Stimulated activated CD4-positive, alpha-beta T cell treated with anti-CD3 and anti-CD28 coated beads, Interleukin-15, amount 100 ng/mL, for 24 hours (primary cell): ENCODE measurements around the gene ARPIN.
A peak's percentile ranks its signal among the peaks of the same experiment; 100 is the strongest.
"Not testable (repeated sequence)": the region's sequence is repeated elsewhere in the genome, so short reads cannot be mapped to it uniquely, and the experiment has no call there.

Source experiments
- DNase-seq: peaks from one replicate; pipeline ENCODE4 v3.0.0-alpha.2; 2020

ARPIN gene

DNA sequence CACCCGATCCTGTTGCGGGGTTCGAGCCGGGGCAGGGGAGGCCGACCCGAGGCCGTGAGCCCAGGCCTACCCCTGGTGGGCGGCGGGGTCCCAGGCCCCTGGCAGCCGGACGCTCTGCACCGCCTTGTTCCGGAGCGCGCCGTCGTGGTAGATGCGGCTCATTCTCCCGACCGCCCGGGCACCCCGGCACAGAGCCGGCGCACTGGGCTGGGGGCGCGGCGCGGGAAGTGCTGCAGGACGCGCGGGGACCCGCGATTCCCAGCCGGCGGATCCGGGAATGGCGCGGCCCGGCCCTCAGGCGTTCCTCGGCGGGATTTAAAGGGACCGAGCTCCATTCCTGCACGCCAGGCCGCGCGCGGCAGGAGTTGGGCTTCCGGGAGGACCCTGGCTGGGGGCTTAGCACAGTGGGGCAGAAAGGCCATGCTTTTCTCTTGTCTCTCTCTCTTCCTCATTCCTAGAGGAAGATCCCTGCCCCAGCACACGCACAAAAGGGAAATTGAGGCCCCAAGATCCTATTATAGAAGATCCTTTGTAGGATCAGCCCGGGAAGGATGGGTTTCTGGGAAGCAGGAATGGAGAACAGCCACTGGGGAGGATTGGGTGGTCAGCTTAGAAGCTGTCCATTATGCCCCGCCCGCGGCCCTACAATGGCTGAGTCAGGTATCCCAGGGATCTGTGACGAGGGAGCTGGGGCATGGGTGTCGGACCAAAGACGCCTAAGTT, at the start of gene ARPIN:
Gene ARPIN, minus strand, starts transcription at position 279 of the 723 bp plus-strand sequence. Its CDS starts 117 bp downstream, at position 162.
- peak; percentile 24 for DNase-seq

DNA sequence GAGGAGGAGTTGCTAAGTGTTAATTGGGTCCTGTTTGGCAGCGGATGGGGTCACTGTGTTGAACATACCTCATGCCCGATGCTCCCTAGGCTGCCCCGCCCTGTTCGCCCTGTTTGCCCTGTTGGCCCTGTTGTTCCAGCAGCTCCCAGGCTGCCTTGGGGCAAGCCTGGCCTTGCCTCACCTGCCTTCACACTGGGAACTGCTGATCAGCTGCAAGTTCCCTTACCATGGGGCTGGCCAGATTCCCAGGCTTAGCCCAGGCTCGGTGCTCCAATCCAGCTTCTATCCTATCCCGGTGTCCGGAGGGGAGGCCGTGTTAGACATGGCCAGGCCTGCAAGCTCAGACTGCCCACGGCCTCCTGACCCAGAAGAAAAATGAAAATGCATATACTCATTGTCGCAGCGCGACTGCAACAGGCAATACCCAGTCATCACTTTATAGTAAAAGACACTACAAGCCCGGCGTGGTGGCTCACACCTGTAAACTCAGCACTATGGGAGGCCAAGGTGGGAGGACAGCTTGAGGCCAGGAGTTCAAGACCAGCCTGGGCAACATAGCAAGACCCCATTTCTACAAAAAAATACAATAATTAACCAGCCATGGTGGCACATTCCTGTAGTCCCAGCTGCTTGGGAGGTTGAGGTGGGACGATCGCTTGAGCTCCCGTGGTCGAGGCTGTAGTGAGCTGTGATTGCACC, 45.5 kb upstream of the ARPIN start:
- no peak for DNase-seq

DNA sequence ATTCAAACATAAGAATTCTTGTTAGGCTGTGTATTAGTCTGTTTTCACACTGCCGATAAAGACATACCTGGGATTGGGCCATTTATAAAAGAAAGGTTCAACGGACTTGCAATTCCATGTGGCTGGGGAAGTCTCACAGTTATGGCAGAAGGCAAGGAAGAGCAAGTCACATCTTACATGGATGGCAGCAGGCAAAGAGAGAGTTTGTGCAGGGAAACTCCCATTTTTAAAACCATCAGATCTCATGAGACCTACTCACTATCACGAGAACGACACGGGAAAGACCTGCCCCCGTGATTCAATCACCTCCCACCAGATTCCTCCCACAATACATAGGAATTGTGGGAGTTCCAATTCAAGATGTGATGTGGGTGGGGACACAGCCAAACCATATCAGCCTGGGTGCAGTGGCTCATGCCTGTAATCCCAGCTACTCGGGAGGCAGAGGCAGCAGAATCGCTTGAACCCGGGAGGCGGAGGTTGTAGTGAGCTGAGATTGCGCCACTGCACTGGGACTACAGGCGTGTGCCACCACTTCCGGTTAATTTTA, 42.8 kb upstream of the ARPIN start:
- DNase-seq = not testable (repeated sequence)

DNA sequence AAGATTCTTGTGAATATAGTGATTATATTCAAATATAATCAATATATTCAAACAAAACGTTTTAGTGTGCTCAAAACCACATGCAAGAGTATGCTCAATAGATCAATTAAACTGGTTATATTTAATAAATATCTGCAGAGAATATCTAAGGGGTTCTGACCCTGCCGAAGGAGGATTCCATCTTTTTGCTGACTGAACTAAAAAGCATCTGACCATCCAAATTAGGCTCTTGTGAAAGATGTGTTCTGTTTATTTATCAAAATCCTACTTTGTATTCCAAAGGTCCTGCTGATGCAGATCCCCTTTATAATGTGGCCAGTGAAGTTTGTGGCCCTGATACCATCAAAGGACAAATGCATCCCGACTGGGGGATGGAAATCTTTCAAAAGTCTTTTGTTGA, 41.8 kb upstream of the ARPIN start:
- DNase-seq = no peak

DNA sequence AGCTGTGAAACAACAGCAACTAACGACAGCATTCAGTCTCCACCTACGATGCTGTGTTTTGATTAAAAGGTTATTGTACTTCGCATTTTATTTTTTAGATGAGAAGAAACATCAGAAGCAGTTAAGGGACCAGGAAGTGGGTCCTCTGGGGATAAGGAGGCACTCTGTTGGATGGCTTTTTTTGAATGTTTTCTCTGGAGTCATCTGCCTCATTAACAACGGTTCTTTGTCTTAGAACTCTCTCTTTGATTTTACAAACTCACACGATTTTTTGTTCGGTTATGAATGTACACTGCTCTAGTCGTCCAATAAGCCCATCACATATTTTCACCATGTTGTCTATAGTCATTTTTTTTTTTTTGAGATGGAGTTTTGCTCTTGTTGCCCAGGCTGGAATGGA, 36.0 kb upstream of the ARPIN start:
- no peak for DNase-seq

DNA sequence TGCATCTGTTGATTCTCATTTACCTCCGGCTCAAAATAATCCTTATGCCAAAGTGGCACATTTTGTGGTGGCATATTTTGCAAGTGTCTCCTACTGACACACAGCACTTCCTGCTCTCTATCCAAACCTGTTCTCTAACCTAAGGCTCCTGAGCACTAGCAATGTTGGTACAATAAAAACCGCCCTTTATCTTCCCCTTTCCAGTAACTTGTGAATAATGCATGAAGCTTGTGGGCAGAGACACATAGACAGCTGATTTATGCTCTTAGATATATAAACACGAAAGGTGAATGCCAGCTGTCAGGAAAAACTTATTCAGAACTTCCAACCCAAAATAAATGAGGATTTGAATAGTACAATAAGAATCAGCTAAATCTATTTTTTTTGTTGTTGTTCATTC, 34.6 kb upstream of the ARPIN start:
- DNase-seq = no peak

DNA sequence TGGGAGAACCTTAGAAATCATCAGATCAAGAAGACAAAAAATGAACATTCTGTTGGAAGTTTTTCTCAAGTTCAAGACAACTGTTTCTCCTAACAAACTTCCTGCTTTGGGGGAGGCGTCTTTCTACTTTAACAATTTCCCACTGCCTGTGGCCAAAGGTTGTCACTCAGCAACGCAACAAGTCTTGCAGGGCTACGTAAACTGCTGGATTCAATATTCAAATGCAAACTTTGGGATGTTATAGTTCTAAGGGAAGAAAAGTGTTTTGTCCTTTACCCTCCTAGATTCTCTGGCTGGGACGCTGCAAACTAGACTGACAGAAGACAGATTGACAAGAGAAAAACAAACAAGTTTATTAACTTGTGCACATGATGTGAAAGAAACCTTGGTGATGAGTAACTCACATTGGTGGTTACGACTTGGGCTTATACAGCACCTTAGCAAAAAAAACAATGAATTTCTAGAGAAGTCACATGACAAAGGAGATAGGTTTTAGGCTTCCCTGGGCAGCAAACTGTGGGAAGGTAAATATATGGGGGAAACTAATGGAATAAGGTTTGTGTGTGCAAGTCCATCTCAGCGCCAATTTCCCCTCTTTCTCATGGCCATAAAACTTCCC, 34.0 kb upstream of the ARPIN start:
- DNase-seq = no peak

DNA sequence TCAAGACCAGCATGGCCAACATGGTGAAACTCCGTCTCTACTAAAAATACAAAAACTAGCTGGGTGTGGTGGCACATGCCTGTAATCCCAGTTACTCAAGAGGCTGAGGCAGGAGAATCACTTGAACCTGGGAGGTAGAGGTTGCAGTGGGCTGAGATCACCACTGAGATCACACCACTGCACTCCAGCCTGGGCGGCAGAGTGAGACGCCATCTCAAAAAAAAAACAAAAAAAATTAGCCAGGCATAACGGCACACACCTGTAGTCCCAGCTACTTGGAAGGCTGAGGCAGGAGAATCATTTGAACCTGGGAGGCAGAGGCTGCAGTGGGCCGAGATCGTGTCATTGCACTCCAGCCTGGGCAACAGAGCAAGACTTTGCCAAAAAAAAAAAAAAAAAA, 31.0 kb upstream of the ARPIN start:
- not testable (repeated sequence) for DNase-seq

DNA sequence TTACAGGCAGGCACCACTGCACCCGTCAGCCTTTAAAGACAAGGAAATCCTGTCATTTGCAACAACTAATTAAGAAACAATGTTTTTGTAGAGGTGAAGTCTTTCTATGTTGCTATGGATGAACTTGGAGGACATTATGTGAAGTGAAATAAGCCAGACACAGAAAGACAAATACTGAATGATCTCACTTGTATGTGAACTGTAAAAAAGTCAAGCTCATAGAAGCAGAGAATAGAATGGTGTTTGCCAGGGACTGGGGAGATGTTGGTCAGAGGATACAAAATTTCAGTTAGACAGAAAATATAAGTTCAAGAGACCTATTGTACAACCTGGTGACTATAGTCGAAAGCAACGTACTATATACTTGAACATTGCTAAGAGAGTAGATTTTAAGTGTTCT, 27.2 kb upstream of the ARPIN start:
- no peak for DNase-seq

DNA sequence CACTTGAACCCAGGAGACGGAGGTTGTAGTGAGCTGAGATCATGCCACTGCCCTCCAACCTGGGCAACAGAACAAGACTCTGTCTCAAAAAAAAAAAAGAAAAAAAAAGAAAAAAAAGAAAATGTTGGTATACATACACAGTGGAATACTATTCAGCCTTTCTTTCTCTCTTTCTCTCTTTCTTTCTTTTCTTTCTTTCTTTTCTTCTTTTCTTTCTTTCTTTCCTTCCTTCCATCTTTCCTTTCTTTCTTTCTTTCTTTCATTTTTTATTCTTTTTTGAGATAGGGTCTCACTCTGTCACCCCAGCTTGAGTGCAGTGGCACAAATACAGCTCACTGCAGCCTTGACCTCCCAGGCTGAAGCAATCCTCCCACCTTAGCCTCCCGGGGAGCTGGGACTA, 26.6 kb upstream of the ARPIN start:
- DNase-seq = not testable (repeated sequence)

DNA sequence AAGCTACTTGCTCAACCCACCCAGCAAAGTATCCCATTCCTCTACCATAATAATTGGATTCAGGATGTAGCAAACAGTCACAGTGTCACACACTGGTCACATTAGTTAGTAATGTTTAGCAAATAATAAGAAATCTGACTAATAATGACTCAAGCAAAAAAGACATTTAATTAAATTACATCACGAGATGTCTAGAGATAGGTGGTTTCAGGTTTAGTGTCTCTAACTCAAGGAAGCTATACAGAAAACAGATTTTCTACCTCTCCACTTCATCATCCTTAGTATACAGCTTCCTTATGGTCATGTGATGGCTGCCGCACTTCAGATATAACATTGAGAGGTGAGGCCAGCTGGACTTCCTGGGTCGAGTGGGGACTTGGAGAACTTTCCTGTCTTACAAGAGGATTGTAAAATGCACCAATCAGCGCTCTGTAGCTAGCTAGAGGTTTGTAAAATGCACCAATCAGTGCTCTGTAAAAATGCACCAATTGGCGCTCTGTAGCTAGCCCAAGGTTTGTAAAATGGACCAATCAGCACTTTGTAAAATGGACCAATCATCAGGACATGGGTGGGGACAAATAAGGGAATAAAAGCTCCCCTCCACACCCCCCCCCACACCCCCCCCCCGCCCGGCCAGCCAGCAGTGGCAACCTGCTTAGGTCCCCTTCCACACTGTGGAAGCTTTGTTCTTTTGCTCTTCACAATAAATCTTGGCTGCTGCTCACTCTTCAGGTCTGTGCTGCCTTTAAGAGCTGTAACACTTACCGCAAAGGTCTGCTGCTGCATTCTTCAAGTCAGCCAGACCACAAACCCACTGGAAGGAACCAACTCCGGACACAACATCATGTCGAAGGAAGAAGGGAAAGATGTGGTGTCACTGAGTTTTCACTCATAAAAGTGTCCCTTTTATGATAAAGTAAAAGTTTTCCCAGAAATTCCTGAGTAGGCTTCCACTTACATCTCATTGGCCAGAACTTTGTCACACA, 24.9 kb upstream of the ARPIN start:
- DNase-seq = no peak

DNA sequence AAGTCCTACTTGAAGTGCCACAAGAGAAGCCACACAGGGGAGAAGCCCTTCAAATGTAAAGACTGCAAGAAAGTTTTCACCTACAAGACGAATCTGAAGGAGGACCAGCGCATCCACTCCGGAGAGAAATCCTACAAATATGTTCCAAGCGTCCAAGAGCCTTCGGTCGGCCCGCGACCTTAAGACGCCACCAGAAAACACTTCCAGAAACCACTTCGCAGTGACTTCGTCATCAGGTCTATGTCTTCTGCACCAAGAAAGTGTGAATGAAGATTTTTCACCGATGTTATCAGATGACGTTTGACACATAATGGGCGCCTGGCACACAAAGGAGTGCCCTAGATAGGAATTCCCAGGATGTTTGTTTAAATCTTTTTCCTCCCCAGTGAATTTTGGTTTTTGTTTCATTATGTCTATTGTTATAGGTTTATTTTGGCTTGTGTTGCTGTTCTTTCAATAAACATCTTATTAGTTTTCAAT, 24.1 kb upstream of the ARPIN start:
- no peak for DNase-seq

DNA sequence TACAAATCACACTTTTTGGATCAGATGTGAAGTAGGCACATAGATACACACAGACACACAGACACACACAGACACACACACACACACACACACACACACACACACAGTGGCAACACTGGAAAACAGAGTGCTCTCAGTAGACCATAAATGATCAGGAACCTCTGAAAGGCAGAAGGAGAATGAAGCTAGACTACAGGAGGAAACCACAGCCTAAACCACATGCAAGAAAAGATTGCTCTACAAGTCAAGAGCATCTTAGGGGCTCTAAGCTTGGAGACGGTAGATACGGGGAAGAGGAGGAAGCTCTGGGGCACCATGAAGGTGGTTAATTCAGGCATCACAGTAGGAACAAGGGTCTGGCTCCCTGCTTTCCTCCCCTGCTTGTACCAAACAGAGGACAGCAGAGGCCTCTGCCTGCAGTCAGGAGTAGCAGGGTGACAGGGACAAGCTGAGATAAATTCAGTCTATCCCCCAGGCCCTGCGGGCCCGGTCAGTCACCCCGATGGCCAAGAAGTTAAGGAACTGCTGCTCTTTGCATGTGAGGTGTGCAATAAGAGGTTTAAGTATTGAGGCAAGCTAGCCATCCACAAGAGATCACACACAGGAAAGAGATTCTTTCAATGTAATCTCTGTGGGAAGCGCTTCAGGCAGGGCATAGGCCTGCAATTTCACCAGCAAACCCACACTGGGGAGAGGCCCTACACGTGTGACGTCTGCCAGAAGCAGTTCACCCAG, 23.5 kb upstream of the ARPIN start:
- DNase-seq = peak; percentile 10

DNA sequence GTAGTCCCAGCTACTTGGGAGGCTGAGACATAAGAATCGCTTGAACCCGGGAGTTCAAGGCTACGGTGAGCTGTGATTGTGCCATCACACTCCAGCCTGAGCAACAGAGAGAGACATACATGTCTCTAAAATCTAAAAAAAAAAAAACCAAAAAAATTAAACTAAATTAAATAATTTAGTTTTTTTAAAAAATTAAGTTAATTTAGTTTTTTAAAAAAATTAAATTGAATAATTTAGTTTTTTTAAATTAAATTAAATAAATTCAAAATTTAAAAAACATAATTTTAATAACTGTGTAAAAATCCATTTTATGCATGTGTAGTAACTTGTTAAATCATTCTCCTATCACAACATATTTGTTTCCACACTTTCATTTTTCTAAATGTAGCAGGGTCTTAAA, 20.1 kb upstream of the ARPIN start:
- no peak for DNase-seq

DNA sequence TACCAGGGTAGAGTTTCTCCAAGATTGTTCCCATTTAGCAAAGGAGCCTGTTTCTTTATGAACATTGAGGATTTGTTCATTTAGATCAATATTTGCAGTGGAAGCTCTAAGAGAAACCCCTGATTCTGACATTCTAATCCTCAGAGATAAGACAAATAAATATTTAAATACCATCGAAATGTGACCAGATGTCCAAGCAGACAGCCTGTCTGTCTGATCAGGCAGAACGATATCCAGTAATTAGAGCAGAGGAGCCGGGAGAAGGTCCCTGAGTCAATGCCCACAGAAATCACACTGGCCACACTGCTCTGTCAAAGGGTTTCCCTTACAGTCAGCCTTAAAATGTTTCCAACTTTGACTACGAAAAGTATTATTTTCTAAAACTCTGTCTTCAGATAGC, 15.7 kb upstream of the ARPIN start:
- no peak for DNase-seq

DNA sequence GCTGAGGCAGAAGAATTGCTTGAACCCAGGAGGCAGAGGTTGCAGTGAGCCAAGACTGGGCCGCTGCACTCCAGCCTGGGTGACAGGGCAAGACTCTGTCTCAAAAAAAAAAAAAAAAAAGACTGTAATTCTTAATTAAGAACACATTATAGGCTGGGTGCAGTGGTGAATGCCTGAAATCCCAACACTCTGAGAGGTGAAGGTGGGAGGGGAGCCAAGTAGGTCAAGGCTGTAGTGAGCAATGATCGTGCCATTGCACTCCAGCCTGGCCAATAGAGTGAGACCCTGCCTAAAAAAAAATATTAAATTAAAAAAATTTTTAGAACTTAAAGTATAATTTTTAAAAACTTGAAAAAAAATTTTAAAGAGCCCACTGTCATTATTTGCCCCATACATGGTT, 13.4 kb upstream of the ARPIN start:
- DNase-seq = no peak

DNA sequence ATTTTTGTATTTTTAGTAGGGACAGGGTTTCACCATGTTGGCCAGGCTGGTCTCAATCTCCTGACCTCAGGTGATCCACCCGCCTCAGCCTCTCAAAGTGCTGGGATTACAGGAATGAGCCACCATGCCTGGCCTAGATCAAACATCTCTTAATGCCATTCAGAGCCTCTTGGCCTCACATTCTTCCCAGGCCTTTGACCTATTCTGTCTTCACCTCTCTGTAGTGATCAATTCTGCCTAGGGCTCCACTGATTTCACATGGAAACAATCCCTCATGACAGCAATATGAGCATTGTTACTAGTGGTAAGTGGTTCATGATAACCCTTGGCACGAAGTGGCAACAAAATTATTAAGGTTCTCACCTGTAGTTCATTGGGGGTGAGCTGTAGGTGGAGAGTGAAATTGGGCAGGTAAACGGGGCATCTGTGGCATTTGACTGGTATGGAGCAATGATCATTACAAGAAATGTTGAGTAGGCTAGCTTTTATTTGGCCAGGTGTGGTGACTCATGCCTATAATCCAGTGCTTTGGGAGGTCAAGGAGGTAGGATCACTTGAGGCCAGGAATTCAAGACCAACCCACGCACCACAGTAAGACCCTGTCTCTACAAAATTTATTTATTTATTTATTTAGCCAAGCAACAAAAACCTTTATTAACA, 4.8 kb upstream of the ARPIN start:
- no peak for DNase-seq

DNA sequence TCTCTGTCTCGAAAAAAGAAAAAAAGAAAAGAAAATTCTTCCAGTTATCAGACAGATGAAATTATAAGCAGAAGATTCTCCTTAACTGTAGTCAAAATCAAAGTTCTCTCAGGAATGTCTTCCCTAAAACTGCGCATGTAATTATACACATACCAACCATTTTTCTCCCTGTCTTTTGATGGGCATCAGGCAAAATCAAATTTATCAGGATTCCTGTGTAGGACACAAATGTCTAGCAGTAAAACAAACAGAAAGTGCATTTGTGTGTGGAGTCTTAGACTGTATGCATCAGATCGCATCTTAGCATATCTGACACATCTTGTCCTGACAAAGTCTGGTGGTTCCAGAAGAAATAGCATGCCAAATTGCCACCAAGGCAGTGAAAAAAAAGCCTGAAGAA, 3.9 kb upstream of the ARPIN start:
- no peak for DNase-seq

DNA sequence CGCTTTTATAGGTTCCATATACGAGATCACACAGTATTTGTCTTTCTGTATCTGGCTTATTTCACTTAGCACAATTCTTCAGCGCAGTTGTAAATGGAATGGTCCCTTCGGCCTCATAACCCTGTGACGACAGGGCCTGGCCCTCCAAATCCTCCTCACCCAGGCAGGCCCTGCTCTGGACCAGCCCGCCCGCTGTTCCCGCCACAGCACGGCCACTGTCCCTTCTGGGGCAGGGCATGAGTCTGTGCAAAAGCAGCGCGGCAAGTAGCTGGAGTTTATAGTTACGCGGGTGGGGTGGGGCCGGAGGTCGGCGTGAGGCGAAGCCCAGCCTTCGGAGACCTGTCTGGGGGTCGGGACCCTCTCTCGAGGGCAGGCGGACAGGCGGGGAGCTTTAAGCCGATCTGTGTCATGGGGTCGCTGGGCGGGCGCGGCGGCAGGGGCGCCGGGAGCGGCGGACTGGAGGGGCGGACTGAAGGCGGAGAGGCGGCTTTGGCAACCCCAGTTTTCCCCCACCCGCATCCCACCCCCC, 543 bp downstream of the ARPIN start:
- no peak for DNase-seq

DNA sequence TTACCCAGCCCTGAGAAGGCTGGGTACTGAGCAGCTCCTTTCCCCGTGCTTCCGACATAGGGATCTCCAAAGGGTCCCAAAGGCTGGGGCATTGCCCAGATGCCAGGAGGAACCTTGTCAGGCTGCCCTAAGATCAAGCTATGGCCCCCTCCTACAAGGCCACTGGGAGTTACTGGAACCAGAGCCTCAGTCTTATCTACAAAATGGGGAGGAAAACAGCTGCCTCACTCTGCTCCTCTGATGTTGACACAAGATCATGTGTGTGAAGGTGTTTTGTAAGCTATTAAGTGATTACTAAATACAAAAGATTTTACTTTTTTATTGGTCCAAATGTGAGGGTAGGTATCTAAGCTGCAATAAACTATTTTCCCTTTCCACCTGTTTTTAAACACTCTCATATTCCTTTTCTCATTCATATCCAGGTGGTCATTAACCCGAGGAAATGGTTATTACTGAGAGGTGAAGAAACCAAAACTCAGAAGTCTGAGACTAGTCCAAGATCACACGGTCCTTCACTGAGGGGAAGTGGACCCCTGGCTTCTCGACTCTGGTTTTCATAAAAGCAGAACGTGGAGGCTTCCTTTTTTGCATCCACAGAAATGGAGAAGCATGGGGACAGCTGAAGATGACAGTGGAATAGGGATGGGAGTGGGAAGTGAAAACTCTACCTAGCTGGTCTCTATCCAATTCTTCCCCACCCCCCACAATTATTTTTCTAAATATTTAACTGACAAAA, 1.7 kb downstream of the ARPIN start:
- no peak for DNase-seq
